ENCODE measurements around the gene RNH1.

Gene RNH1

GRCh38 chr11:499201-500076 is 7.6 kb downstream of the RNH1 start:
- DNase-seq (ENCODE audit: low read depth in 2 of 2), result no peak

- no peak for DNase-seq (ENCODE audit: low read depth in 2 of 2)
Observed at GRCh38 chr11:498297-499181, 8.5 kb downstream of the RNH1 start.

GRCh38 chr11:497565-498296 is 9.3 kb downstream of the RNH1 start:
- no peak for DNase-seq (ENCODE audit: low read depth in 2 of 2)

GRCh38 chr11:496834-497564 is 10.0 kb downstream of the RNH1 start:
- DNase-seq (ENCODE audit: low read depth in 2 of 2), result no peak

- no peak for DNase-seq (ENCODE audit: low read depth in 2 of 2)
Observed at GRCh38 chr11:495537-495931, 11.5 kb downstream of the RNH1 start.

- DNase-seq (ENCODE audit: low read depth in 2 of 2), result no peak
Observed at GRCh38 chr11:494761-495536, 12.1 kb downstream of the RNH1 start.

- DNase-seq (ENCODE audit: low read depth in 2 of 2), result no peak
Observed at GRCh38 chr11:492427-493226, 14.4 kb downstream of the RNH1 start.

GRCh38 chr11:491358-491757 is 15.7 kb downstream of the RNH1 start:
- DNase-seq (ENCODE audit: low read depth in 2 of 2), result no peak

GRCh38 chr11:490930-491260 is 16.1 kb downstream of the RNH1 start:
- no peak for DNase-seq (ENCODE audit: low read depth in 2 of 2)

- DNase-seq (ENCODE audit: low read depth in 2 of 2), result no peak
Observed at GRCh38 chr11:490186-490929, 16.7 kb downstream of the RNH1 start.

GRCh38 chr11:489610-490185 is 17.3 kb downstream of the RNH1 start:
- DNase-seq (ENCODE audit: low read depth in 2 of 2), result no peak

- no peak for DNase-seq (ENCODE audit: low read depth in 2 of 2)
Observed at GRCh38 chr11:488992-489391, 18.1 kb downstream of the RNH1 start.

GRCh38 chr11:488579-488978 is 18.5 kb downstream of the RNH1 start:
- DNase-seq (ENCODE audit: low read depth in 2 of 2), result no peak

GRCh38 chr11:488062-488461 is 19.0 kb downstream of the RNH1 start:
- DNase-seq (ENCODE audit: low read depth in 2 of 2), result no peak

- no peak for DNase-seq (ENCODE audit: low read depth in 2 of 2)
Observed at GRCh38 chr11:487571-488021, 19.4 kb downstream of the RNH1 start.

- no peak for DNase-seq (ENCODE audit: low read depth in 2 of 2)
Observed at GRCh38 chr11:486189-486588, 20.9 kb downstream of the RNH1 start.

GRCh38 chr11:484616-485015 is 22.4 kb downstream of the RNH1 start:
- DNase-seq (ENCODE audit: low read depth in 2 of 2), result no peak

- DNase-seq (ENCODE audit: low read depth in 2 of 2), result no peak
Observed at GRCh38 chr11:479311-479710, 27.7 kb downstream of the RNH1 start.

Data from stimulated activated CD8-positive, alpha-beta memory T cell treated with anti-CD3 and anti-CD28 coated beads, Interleukin-15, amount 100 ng/mL, for 48 hours (primary cell).